GM21390 (cell line): Measurements from ENCODE around the gene AKTIP.
"Not testable (repeated sequence)": the region's sequence is repeated elsewhere in the genome, so short reads cannot be mapped to it uniquely, and the experiment has no call there.

Experiments used
- ATAC-seq: cut with Tn5 transposase; IDR thresholded peaks from one replicate; pipeline ENCODE4 v1.9.1; 2021; ENCODE audit not compliant: unreplicated experiment

The AKTIP gene

GRCh38 chr16:53515811-53516210 is 12.8 kb upstream of the AKTIP start:
- ATAC-seq: no peak

GRCh38 chr16:53515259-53515658 is 12.2 kb upstream of the AKTIP start:
- no peak for ATAC-seq

DNA sequence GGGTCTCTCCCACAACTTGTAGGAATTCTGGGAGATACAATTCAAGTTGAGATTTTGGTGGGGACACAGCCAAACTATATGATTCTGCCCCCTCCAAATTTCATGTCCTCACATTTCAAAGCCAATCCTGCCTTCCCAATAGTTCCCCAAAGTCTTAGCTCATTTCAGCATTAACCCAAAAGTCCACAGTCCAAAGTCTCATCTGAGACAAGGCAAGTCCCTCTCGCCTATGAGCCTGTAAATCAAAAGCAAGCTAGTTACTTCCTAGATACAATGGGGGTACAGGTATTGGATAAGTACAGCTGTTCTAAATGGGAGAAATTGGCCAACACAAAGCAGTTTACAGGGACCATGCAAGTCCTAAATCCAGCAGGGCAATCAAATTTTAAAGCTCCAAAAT is 9.8 kb upstream of the AKTIP start:
- ATAC-seq: not testable (repeated sequence)

DNA sequence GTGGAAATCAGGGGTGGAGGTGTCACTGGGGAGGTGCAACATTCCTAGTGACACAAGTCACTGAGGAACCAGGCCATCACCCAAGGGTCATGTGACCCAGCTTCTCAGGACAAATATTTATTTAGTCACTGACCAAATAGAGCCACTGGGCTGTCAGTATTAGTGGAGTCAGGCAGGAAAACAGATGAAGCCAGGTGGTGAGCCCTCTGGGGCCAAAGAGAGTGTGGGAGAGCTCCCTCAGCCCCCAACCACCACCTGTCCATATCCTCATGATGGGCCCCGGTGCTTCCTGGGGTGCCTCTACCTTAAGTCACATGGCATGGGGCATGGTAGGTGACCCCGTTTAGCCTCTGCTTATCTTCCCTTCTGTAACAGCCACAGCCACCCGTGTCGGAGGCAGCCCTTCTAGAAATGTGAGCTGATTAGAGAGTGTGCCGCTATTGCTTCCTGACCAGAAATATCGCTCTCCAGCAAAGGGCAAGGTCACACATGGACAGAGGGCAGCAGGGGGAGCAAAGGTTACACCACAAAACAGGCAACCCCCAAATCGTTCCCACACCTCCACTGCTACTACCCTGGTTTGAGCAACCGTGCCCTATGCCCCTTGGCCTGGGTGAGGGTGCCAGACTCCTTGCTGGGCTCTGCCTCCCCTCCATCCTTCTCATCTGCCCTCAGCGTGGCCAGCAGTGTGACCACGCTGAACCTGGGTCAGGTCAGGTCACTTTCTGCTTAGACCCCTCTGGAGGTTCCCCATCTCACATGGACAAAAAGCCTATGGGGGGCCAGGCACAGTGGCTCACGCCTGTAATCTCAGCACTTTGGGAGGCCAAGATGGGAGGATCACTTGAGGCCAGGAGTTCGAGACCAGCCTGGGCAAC is 8.6 kb upstream of the AKTIP start:
- ATAC-seq: no peak

DNA sequence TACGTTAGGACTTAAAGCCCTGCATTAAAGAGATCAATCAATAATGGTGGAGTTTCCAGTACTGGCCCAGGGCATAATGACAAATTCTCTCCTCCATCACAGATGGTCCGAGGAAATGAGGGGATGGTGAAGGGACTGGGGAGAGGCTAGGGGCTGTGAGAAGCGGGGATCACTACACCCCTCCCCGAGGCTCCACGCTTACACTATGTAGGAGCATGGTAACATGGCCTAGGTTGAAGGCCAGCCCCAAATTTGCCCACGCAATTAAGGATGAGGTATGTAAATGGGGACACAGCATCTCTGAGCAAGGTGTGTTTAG is 8.0 kb upstream of the AKTIP start:
- no peak for ATAC-seq

DNA sequence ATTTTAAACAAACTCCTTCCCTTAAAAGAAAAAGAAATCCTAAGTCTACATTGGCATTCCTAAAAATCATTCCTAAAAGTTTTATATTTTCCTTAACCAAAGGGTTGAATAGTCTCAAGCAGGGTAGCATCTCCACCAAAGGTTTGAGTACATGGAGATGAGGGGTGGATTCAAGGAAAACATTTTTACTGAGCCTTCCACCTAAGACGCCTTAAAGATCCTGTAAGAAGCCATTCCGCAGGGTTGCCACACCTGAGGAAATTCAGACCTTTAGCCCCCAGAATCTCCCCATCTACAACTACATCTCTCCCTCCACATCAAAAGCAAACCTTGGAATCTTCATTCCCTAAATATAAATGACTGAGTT is 7.7 kb upstream of the AKTIP start:
- ATAC-seq: no peak

DNA sequence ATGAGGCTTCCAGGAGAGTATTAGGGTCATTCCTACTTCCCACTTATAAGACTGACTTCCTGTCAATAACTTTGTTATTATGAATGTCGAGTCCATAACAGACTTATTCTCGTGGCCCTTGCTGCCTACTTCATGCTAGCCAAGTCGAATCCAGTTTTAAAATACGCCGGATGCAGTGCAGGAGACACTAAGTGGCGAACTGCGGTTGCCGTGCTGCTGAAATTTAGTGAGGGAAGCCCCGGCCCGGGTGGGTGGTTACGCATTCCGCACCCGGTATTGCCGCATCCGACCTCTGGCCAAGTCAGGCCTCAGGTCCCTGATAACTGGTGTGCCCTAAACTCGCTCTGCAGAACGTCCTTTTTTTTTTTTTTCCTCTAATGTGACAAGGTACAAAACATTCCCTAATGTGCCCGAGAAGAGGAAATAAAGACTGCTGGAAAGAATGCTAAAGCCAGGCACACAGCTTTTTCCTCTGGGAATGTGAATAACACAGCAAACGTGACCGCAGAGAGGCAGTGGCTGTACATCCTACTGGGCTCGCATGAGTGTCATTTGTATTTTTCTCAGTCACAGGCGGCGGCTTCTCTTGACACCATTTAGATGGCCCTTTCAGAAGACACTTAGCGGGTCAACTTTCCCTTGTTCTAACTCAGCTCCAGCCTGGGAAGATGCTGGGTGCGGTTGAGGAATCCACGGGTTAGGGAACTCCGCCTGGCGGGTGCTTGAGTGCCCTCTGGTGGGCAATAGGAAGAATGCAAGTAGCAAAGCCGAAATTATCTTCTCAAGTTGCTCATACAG is 7.1 kb upstream of the AKTIP start:
- no peak for ATAC-seq

- ATAC-seq: no peak
Measured at GRCh38 chr16:53507464-53508179, 4.6 kb upstream of the AKTIP start.

- no peak for ATAC-seq
Measured at GRCh38 chr16:53506254-53506653, 3.2 kb upstream of the AKTIP start.

- no peak for ATAC-seq
Measured at GRCh38 chr16:53504665-53505064, 1.7 kb upstream of the AKTIP start.

GRCh38 chr16:53503991-53504663 is 1.1 kb upstream of the AKTIP start:
- ATAC-seq: no peak

GRCh38 chr16:53503270-53503923 is 388 bp upstream of the AKTIP start:
- ATAC-seq: peak; percentile 95

- no peak for ATAC-seq
Measured at GRCh38 chr16:53501216-53501859, 1.7 kb downstream of the AKTIP start.

DNA sequence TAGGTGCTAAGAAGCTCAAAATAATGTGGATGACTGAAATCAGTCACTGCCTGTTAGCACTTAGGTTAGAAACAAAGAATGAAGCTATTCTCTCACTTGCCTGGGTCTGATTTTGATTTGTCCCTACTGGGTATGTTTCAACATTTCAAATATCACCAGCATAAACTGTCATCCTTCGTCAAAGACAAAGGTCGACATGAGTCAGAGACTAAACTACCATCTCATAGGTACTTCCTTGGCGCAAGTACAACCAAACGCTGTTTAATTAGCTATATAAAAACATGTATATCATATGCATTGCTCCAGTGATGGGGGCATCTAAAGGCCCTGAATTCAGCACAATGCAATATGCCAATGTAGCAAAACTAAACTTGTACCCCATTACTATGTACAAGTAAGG is 4.0 kb downstream of the AKTIP start:
- no peak for ATAC-seq

DNA sequence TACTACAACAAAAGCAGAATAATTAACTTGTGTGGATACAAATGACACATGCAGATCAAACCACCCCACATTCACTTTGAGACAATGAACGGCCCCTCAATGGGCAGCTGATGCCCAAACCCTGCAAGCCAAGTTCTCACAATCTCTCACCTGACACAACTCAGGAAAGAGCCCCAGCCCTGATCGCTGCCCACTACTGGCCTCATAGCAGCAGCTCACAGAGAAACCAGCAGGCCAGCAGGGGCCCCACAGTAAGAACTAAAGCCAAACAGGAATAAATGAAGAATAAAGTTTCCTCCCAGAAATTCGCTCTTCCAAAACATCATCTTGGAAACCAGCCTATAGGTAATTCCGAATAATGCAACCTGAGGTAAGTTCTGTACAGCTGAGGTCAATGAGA is 7.7 kb downstream of the AKTIP start:
- ATAC-seq: no peak

GRCh38 chr16:53494636-53495035 is 8.4 kb downstream of the AKTIP start:
- no peak for ATAC-seq

DNA sequence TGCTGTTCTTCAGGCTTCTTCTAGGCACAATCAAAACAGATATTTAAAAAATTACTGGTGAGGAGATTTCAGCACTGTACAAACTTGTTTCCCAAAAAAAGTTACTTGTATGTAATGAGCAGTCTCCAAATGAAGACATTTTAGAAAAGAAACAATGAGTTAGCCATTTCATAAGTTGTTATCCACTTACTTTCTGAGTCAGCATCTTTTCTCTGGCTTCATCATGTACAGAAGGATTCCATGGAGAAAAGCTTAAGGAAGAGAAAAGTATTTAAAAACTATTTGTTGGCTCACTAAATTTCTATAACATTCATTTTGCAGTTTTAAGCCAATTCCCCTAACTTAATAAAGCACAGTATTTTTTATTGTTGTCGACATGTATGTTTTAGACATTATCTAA is 10.5 kb downstream of the AKTIP start:
- ATAC-seq: no peak

- ATAC-seq: no peak
Measured at GRCh38 chr16:53489755-53490154, 13.3 kb downstream of the AKTIP start.

DNA sequence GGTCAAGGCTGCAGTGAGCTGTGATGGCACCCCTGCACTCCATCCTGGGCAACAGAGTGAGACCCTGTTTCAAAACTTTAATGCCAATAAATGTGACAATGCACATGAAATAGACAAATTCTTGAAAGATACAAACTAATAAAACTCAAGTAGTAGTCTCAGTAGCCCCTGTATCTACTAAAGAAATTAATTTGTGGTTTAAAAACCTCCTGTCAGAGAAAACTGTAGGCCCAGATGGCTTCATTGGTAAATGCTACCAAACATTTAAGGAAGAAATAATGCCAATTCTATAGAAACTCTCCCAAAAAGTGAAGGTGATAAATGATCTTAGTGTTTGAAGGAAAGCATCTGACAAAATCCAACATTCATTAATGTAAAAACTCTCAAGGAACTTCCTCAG is 16.8 kb downstream of the AKTIP start:
- ATAC-seq: no peak

DNA sequence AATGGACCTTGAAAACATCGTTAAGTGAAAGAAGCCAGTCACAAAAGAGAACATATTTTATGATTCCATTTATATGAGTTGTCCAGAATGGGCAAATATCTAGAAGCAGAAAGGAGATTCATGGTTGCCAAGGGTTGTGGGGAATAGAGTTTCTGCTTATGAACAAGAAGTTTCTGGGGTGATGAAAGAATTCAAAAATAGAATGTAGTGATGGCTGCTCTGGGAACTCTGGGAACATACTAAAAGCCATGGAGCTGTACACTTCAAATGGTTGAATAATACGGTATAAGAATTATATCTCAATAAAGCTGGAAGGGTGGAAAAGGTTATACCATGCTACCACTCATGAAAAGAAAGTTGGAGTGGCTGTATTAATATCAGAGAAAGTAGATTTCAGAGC is 18.5 kb downstream of the AKTIP start:
- ATAC-seq: no peak
